Thoracic aorta (tissue), 2 donors: ENCODE measurements around the gene GLS2. TPM values are rescaled to one million over a fixed set of nuclear protein-coding genes. Genes with fewer than 3 reads are reported as not detected.

ENCODE experiments used
- ATAC-seq: fragments of 150-250 bp; one replicate; pipeline ENCODE4 v1.8.0; 2017; ENCODE audit warnings: low read depth; ENCODE audit not compliant: insufficient number of reproducible peaks, low FRiP score
- DNase-seq: peaks from one replicate; pipeline ENCODE4 v3.0.0-alpha.2; 2020; ENCODE audit warnings: low spot score
- H3K27ac ChIP-seq, 2 donors: fragments of 200-600 bp; sonication (generic); 1 replicate in 1 of 2; 2 replicates in 1 of 2; pipeline ENCODE4 v1.5.1; 2016; ENCODE audit warnings: mild to moderate bottlenecking in 2 of 2, moderate library complexity in 2 of 2
- H3K27me3 ChIP-seq: fragments of 200-600 bp; sonication (generic); replicated peaks from 2 replicates; pipeline ENCODE4 v1.6.0; 2016; ENCODE audit warnings: mild to moderate bottlenecking; ENCODE audit not compliant: insufficient read depth
- H3K36me3 ChIP-seq: fragments of 200-600 bp; sonication (generic); one replicate; pipeline ENCODE4 v1.5.1; 2016
- H3K4me1 ChIP-seq, 2 donors: fragments of 200-600 bp; sonication (generic); 1 replicate in 1 of 2; 2 replicates in 1 of 2; pipeline versions ENCODE4 v1.5.1 to v1.6.0; 2016; ENCODE audit warnings: low read depth in 2 of 2, mild to moderate bottlenecking in 1 of 2; ENCODE audit not compliant: control insufficient read depth in 1 of 2
- H3K4me3 ChIP-seq: fragments of 200-600 bp; sonication (generic); 2 replicates; pipeline ENCODE4 v1.5.1; 2016; ENCODE audit warnings: mild to moderate bottlenecking
- H3K9me3 ChIP-seq: fragments of 200-600 bp; sonication (generic); 2 replicates; pipeline ENCODE4 v1.5.1; 2016
- total RNA-seq, 2 donors: library from RNA; depleted of rRNA; stranded (reverse); fragments of >200 nt; gene quantifications; one replicate each; pipeline versions ENCODE4 v1.1.0 to v1.2.3, GENCODE V29; 2016
- TF ChIP-seq, protein P1 (sequence below): fragments of 200-600 bp; sonication (generic); IDR thresholded peaks from one replicate; pipeline ENCODE4 v1.5.1; 2019; ENCODE audit warnings: antibody characterized with exemption

The GLS2 gene
- total RNA-seq, 2 donors from 2014 or later: 0.85 TPM; not detected in 1

DNA sequence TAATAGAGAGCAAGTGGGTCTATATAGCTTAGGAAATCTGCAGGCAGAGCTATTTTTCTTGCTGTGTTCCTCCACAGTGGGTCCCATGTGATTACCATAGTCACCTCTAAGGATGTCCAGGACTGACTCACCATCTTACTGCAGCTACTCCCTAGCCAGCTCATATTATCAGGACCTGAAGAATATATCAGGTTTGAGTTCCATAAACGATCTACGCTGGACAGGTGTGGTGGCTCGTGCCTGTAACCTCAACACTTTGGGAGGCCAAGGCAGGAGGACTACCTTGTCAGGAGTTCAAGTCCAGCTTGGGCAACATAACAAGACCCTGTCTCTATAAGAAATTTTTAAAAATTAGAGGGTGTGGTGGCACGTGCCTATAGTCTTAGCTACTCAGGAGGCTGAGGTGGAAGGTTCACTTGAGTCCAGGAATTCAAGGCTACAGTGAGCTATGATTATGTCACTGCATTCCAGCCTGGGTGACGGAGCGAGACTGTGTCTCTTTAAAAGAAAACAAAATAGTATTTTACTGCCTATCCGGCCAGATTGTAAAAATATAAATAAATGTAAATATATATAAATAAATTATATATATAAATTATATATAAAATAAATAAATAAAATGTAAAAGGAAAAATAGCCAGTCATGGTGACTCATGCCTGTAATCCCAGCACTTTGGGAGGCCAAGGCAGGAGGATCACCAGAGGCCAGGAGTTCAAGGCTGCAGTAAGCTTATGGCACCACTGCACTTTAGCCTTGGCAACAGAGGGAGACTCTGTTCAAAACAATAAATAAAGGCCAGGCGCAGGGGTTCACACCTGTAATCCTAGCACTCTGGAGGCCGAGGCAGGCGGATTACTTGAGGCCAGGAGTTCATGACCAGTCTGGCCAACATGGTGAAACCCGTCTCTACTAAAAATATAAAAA, 26.5 kb downstream of the GLS2 start:
- TF ChIP-seq, protein P1, sequence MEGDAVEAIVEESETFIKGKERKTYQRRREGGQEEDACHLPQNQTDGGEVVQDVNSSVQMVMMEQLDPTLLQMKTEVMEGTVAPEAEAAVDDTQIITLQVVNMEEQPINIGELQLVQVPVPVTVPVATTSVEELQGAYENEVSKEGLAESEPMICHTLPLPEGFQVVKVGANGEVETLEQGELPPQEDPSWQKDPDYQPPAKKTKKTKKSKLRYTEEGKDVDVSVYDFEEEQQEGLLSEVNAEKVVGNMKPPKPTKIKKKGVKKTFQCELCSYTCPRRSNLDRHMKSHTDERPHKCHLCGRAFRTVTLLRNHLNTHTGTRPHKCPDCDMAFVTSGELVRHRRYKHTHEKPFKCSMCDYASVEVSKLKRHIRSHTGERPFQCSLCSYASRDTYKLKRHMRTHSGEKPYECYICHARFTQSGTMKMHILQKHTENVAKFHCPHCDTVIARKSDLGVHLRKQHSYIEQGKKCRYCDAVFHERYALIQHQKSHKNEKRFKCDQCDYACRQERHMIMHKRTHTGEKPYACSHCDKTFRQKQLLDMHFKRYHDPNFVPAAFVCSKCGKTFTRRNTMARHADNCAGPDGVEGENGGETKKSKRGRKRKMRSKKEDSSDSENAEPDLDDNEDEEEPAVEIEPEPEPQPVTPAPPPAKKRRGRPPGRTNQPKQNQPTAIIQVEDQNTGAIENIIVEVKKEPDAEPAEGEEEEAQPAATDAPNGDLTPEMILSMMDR: no peak
- DNase-seq (no peak), ATAC-seq (no peak)
- Histone ChIP-seq H3K4me1 (no peaks in the 10 kb centered on the region), H3K27ac (no peak overlapping the region), H3K4me3 (no peak overlapping the region), H3K36me3 (no peaks in the 10 kb centered on the region), H3K27me3 (no peaks in the 10 kb centered on the region), H3K9me3 (no peaks in the 10 kb centered on the region)

DNA sequence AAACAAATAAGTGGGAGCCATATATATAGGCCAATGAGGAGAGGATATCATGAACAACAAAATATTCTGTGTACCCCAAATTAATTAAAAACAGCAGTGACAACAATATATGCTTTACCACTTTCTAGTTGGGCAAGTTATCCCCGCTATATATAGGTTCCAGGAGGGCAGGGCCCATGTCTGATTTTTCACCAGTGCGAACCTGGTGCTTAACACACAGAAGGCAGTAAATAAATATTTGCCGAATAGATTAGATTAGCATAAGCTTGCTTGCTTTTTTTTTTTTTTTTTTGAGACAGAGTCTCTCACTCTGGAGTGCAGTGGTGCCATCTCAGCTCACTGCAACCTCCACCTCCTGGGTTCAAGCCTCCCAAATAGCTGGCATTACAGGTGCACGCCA, 30.1 kb downstream of the GLS2 start:
- DNase-seq: no peak

DNA sequence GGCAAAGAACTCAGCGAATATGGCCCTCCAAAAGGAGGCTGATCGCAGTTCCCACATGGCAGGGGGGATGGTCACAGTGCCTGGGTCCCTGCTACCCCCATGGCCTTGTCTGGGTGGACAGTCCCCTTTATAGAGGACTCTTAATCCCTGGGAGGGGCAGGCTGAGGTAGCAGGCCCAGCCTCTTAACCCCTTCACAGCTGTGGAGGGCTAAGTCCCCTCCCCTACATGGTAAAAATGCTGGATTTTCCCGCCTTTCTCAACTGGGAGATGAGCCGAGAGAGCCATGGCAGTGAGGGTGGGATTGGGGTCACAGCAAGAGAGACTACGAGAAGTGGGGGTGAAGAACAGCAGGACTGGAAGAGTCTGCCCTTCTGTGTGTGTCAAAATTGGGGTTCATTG, 33.4 kb downstream of the GLS2 start, which contains the start of gene MIP:
MIP (minus strand) TSS at position 101 of the 400 bp plus-strand sequence; CDS start at position 57, 44 bp downstream.
- DNase-seq: no peak
- Histone ChIP-seq H3K27ac (no peak within 1 kb of the TSS), H3K9me3 (no peaks in the 10 kb centered on the region), H3K4me1 (peaks cover 0 to 4% of the 10 kb centered on the region in 2 donors), H3K27me3 (no peaks in the 10 kb centered on the region), H3K36me3 (no peaks in the 10 kb centered on the region), H3K4me3 (no peak within 1 kb of the TSS)
- TF ChIP-seq, protein P1: no peak
- ATAC-seq: no peak

More for the DNA sequence above, 30.1 kb downstream of the GLS2 start:
- no peaks in the 10 kb centered on the region for H3K4me1 ChIP-seq
- TF ChIP-seq, protein P1: no peak
- no peak overlapping the region for H3K4me3 ChIP-seq
- no peaks in the 10 kb centered on the region for H3K9me3 ChIP-seq
- no peaks in the 10 kb centered on the region for H3K36me3 ChIP-seq
- ATAC-seq: no peak
- no peaks in the 10 kb centered on the region for H3K27me3 ChIP-seq
- no peak overlapping the region for H3K27ac ChIP-seq

DNA sequence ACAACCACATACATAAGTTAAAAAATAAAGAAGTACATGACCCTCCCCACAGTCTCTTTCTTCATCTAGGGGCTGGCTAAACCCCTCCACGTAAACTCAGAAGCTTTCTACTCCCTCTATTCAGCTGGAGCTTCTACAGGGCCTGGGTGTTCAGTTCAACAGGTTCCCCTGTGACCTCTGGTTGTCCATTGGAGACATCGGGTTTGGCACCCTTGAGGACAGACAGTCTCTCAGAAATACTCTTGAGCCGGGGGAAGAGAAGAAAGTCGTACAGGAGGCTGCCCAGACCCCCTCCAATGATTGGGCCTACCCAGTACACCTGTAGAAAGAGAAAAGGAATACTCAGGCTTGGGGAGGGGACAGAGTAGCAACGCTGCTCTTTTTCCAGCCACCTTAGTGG, 36.8 kb downstream of the GLS2 start:
- TF ChIP-seq, protein P1: no peak

DNA sequence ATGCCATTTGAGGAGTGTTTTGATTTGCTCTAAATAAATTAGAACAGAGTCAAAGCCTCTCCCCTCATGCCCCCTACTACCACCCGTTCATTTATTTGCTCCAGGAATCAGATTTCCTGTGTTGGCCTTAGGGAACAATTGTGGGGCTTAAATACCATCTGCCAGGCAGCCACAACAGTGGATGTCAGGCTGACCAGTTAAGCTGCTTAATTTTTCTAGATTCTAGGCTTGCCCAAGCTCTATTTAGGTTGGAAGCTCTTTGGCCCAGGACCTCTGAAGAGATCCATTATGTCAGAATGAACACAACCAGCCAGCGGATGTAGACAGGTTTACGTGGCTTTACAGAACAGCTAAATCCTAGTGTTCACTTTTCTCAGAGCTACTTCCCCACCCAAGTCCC, 37.7 kb downstream of the GLS2 start:
- no peak for ATAC-seq

More for the DNA sequence above, 36.8 kb downstream of the GLS2 start:
- DNase-seq: no peak
- no peak overlapping the region for H3K4me3 ChIP-seq
- no peak overlapping the region for H3K27ac ChIP-seq
- no peak for ATAC-seq
- no peaks in the 10 kb centered on the region for H3K27me3 ChIP-seq
- H3K36me3 ChIP-seq: no peaks in the 10 kb centered on the region
- H3K9me3 ChIP-seq: no peaks in the 10 kb centered on the region
- H3K4me1 ChIP-seq: peaks cover 4 to 8% of the 10 kb centered on the region in 2 donors

More for the DNA sequence above, 37.7 kb downstream of the GLS2 start:
- DNase-seq: no peak
- Histone ChIP-seq H3K4me3 (no peak overlapping the region), H3K36me3 (no peaks in the 10 kb centered on the region), H3K9me3 (no peaks in the 10 kb centered on the region), H3K4me1 (peaks cover 4 to 8% of the 10 kb centered on the region in 2 donors), H3K27me3 (no peaks in the 10 kb centered on the region), H3K27ac (peak overlapping the region in 1 of 2 donors; percentile 82)
- TF ChIP-seq, protein P1: no peak
